LNCaP clone FGC (cell line): ENCODE measurements around the gene SCYL1.

Source experiments
- DNase-seq: peaks from one replicate; pipeline ENCODE4 v3.0.0-alpha.2; 2011; ENCODE audit warnings: low read depth
- H3K4me3 ChIP-seq: 2 replicates; pipeline ENCODE4 v1.5.1; 2011; ENCODE audit warnings: mild to moderate bottlenecking, low read depth, low read length, control low read depth
- CTCF ChIP-seq: IDR thresholded peaks from 2 replicates; pipeline ENCODE4 v1.5.1; 2012; ENCODE audit warnings: mild to moderate bottlenecking; ENCODE audit not compliant: control insufficient read depth, insufficient read depth; ENCODE audit errors: extremely low read depth

Gene SCYL1

GRCh38 chr11:65532388-65533064 lies 7.6 kb downstream of the SCYL1 start:
- no peak for TF ChIP-seq CTCF
- DNase-seq: no peak

GRCh38 chr11:65535102-65535501 lies 10.2 kb downstream of the SCYL1 start:
- TF ChIP-seq CTCF: no peak
- no peak for DNase-seq
- no peak overlapping the region for H3K4me3 ChIP-seq

More at GRCh38 chr11:65532388-65533064, 7.6 kb downstream of the SCYL1 start:
- no peak overlapping the region for H3K4me3 ChIP-seq

GRCh38 chr11:65536412-65537295 lies 11.8 kb downstream of the SCYL1 start:
- no peak overlapping the region for H3K4me3 ChIP-seq
- TF ChIP-seq CTCF: no peak

GRCh38 chr11:65537296-65537597 lies 12.4 kb downstream of the SCYL1 start:
- DNase-seq: no peak
- no peak overlapping the region for H3K4me3 ChIP-seq
- TF ChIP-seq CTCF: no peak

More at GRCh38 chr11:65536412-65537295, 11.8 kb downstream of the SCYL1 start:
- DNase-seq: no peak

- no peak for TF ChIP-seq CTCF
- no peak for DNase-seq
- no peak overlapping the region for H3K4me3 ChIP-seq
Observed at GRCh38 chr11:65537620-65538231, 12.8 kb downstream of the SCYL1 start.

- no peak for TF ChIP-seq CTCF
- no peak overlapping the region for H3K4me3 ChIP-seq
- DNase-seq: no peak
Observed at GRCh38 chr11:65538232-65538914, 13.5 kb downstream of the SCYL1 start.
